ENCODE results near the gene RBPJ.

DNA sequence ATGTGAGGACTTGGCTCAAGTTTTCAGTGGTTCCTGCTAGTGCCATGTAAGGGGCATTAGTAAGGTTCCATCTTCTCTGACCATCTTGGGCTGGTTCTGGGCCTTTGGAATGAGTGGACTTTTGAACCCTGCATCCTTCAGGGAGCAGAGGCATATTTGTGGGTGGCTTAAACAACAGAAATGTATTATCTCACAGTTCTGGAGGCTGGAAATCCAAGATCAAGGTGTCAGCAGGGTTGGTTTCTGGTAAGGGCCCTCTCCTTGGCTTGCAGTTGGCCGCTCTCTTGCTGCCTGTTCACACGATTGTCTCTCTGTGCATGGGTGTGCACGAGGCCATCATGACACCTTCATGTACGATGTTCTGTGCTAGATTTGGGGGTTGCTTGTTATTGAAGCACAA lies 148.2 kb downstream of the RBPJ start:
- TF ChIP-seq, protein P1, sequence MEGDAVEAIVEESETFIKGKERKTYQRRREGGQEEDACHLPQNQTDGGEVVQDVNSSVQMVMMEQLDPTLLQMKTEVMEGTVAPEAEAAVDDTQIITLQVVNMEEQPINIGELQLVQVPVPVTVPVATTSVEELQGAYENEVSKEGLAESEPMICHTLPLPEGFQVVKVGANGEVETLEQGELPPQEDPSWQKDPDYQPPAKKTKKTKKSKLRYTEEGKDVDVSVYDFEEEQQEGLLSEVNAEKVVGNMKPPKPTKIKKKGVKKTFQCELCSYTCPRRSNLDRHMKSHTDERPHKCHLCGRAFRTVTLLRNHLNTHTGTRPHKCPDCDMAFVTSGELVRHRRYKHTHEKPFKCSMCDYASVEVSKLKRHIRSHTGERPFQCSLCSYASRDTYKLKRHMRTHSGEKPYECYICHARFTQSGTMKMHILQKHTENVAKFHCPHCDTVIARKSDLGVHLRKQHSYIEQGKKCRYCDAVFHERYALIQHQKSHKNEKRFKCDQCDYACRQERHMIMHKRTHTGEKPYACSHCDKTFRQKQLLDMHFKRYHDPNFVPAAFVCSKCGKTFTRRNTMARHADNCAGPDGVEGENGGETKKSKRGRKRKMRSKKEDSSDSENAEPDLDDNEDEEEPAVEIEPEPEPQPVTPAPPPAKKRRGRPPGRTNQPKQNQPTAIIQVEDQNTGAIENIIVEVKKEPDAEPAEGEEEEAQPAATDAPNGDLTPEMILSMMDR (IDR thresholded peaks at IDR 0.05) = no peak
- TF ChIP-seq ZFX (IDR thresholded peaks at IDR 0.05; ENCODE audit: borderline replicate concordance) = no peak
